ENCODE data around the gene TMEM101. TPM values are rescaled to one million over a fixed set of nuclear protein-coding genes. Genes with fewer than 3 reads are reported as not detected.
"Not testable (repeated sequence)": the region's sequence is repeated elsewhere in the genome, so short reads cannot be mapped to it uniquely, and the experiment has no call there.

TMEM101 gene
- total and polyA plus RNA-seq, 10 of the 15 experiments (the other 5 are each of a cell fraction or from before 2014, with no cell fraction given): 18.4 to 72.5 (median 35.9) TPM

- no peak for TF ChIP-seq RAD21 (IDR thresholded peaks at IDR 0.05; ENCODE audit: insufficient read depth, low read depth, low read length)
These were observed 7.5 kb upstream of the TMEM101 start (continued) for GRCh38 chr17:44022246-44022645.

DNA sequence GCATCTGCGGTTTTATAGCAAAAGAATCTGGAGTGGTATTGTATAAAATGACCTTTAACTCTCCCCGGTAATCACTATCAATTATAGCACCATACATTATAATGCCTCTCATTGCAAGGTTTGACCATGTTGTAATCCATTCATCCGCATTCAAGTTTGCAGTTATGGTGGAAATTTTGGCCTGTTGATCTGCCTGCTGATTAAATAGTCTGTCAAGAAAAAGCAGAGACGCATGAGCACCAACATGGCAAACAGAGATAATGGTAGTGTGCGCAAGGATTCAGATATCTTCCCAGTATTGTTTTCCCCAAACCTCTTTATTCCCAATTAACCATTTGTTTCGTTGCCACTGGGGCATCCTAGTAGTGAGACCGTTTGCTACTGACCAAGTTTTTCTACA, 6.5 kb upstream of the TMEM101 start:
- H3K9ac ChIP-seq (ENCODE audit: control insufficient read depth, insufficient read depth, low read length); DNase-seq (ENCODE audit: low read depth, low spot score); SMC1A ChIA-PET (ENCODE audit: uncharacterized antibody, unreplicated experiment); H3K79me2 ChIP-seq (ENCODE audit: control insufficient read depth, insufficient read depth, low read length); H3K27ac ChIP-seq (ENCODE audit: control insufficient read depth, insufficient read depth); H3K4me2 ChIP-seq (ENCODE audit: control insufficient read depth, insufficient read depth); H4K20me1 ChIP-seq (ENCODE audit: control insufficient read depth, insufficient read depth); POLR2A ChIA-PET; H3K4me3 ChIP-seq; ATAC-seq; H2AFZ ChIP-seq (ENCODE audit: control insufficient read depth, low read depth, low read length); RAD21 ChIA-PET (ENCODE audit: unreplicated experiment); BruUV-seq (replicated peaks); H3K27me3 ChIP-seq (replicated peaks in 1 of 2; ENCODE audit: control insufficient read depth in 2 of 2, insufficient read depth in 2 of 2, low read length in 1 of 2); H3K9me3 ChIP-seq (replicated peaks; ENCODE audit: control insufficient read depth, insufficient read depth, low read length); FAIRE-seq; H3K4me1 ChIP-seq (ENCODE audit: control insufficient read depth, insufficient read depth, low read length); H3K36me3 ChIP-seq (ENCODE audit: control insufficient read depth in 2 of 2, insufficient read depth in 2 of 2, low read length in 1 of 2); intact Hi-C loops (cut with micrococcal nuclease; ENCODE audit: unreplicated experiment): not testable (repeated sequence)
- CTCF ChIA-PET: interaction anchor here (1.0 to 1.2 kb wide), 2 partner anchors 22 to 31 kb away, joined by 3 to 4 read pairs; no protein-coding TSS in a partner anchor
- 94% methylated on average over 7 of the region's 7 CpGs for WGBS (ENCODE audit: insufficient coverage, insufficient replicate concordance, low lambda C conversion rate, missing lambda C conversion rate)
- in situ Hi-C loops (cut with MboI): loop anchor here (25.0 kb wide), 1 partner anchor 809 kb away; the partner anchor contains the start of gene TMEM106A

GRCh38 chr17:44014133-44014436, 678 bp downstream of the TMEM101 start:
- Histone ChIP-seq H3K4me1 (ENCODE audit: control insufficient read depth, insufficient read depth, low read length) (peaks cover 12% of the 10 kb centered on the region), H3K4me3 (peak overlapping the region; percentile 99), H3K27me3 (replicated peaks in 1 of 2; ENCODE audit: control insufficient read depth in 2 of 2, insufficient read depth in 2 of 2, low read length in 1 of 2) (no peaks in the 10 kb centered on the region), H3K36me3 (ENCODE audit: control insufficient read depth in 2 of 2, insufficient read depth in 2 of 2, low read length in 1 of 2) (no peaks in the 10 kb centered on the region), H4K20me1 (ENCODE audit: control insufficient read depth, insufficient read depth) (no peaks in the 10 kb centered on the region), H3K4me2 (ENCODE audit: control insufficient read depth, insufficient read depth) (peak overlapping the region; percentile 98), H2AFZ (ENCODE audit: control insufficient read depth, low read depth, low read length) (peak overlapping the region; percentile 100), H3K9ac (ENCODE audit: control insufficient read depth, insufficient read depth, low read length) (peak overlapping the region; percentile 96), H3K9me3 (replicated peaks; ENCODE audit: control insufficient read depth, insufficient read depth, low read length) (no peaks in the 10 kb centered on the region), H3K27ac (ENCODE audit: control insufficient read depth, insufficient read depth) (peak overlapping the region; percentile 85), H3K79me2 (ENCODE audit: control insufficient read depth, insufficient read depth, low read length) (peaks cover 8% of the 10 kb centered on the region)
- ChIA-PET SMC1A (ENCODE audit: uncharacterized antibody, unreplicated experiment) (interaction anchor here (0.9 kb wide), 1 partner anchor 95 kb away, joined by 3 read pairs; no protein-coding TSS in a partner anchor), CTCF (interaction anchor here (0.6 to 1.4 kb wide), 4 partner anchors 25 to 530 kb away, joined by 3 to 4 read pairs (median 4); partner anchors contain the start of gene DHX8), RAD21 (ENCODE audit: unreplicated experiment) (no interaction called here), POLR2A (interaction anchor here (0.8 kb wide), 1 partner anchor 13 kb away, joined by 3 read pairs; no protein-coding TSS in a partner anchor)
- 24% methylated on average over 12 of the region's 12 CpGs for WGBS (ENCODE audit: insufficient coverage, insufficient replicate concordance, low lambda C conversion rate, missing lambda C conversion rate)
- ATAC-seq (peak; percentile 71), FAIRE-seq (no peak), DNase-seq (ENCODE audit: low read depth, low spot score) (no peak)
- BruUV-seq (replicated peaks): no TSS peak
- intact Hi-C loops (cut with micrococcal nuclease; ENCODE audit: unreplicated experiment): no loop called here
- TF ChIP-seq ZNF217 (IDR thresholded peaks at IDR 0.05): no peak
- TF ChIP-seq SREBF1 (IDR thresholded peaks at IDR 0.05; ENCODE audit: low read length): no peak
- TF ChIP-seq ZNF274 (IDR thresholded peaks at IDR 0.05; ENCODE audit: insufficient read depth, insufficient read length): no peak
- TF ChIP-seq, protein P1, sequence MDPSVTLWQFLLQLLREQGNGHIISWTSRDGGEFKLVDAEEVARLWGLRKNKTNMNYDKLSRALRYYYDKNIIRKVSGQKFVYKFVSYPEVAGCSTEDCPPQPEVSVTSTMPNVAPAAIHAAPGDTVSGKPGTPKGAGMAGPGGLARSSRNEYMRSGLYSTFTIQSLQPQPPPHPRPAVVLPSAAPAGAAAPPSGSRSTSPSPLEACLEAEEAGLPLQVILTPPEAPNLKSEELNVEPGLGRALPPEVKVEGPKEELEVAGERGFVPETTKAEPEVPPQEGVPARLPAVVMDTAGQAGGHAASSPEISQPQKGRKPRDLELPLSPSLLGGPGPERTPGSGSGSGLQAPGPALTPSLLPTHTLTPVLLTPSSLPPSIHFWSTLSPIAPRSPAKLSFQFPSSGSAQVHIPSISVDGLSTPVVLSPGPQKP (IDR thresholded peaks at IDR 0.05; ENCODE audit: low read depth, low read length): no peak
- no peak for TF ChIP-seq BHLHE40 (IDR thresholded peaks at IDR 0.05; ENCODE audit: borderline replicate concordance in 1 of 2, low read depth in 2 of 2, low read length in 1 of 2)
- TF ChIP-seq MTA2 (IDR thresholded peaks at IDR 0.05; ENCODE audit: low read depth): no peak
- TF ChIP-seq MYC (IDR thresholded peaks at IDR 0.05; ENCODE audit: insufficient read depth, insufficient read length, insufficient replicate concordance, low read length, severe bottlenecking): no peak
- no peak for TF ChIP-seq RELA (IDR thresholded peaks at IDR 0.05; ENCODE audit: borderline replicate concordance, partially characterized antibody)
- no peak for TF ChIP-seq EP300 (IDR thresholded peaks at IDR 0.05; ENCODE audit: borderline replicate concordance in 1 of 2, control insufficient read depth in 1 of 2, low read depth in 2 of 2, low read length in 2 of 2)
- TF ChIP-seq STAT3 (IDR thresholded peaks at IDR 0.05; ENCODE audit: low read depth, low read length): no peak
- TF ChIP-seq NR2C1 (IDR thresholded peaks at IDR 0.05): no peak
- TF ChIP-seq GATAD2B (conservative IDR thresholded peaks at IDR 0.05; ENCODE audit: low read depth): no peak
- no peak for TF ChIP-seq ZNF207 (IDR thresholded peaks at IDR 0.05; ENCODE audit: borderline replicate concordance)
- in situ Hi-C loops (cut with MboI): loop anchor here (25.0 kb wide), 1 partner anchor 802 kb away; the partner anchor contains the start of gene TMEM106A
